NT2/D1 (cell line): Measurements from ENCODE around the gene POPDC2.

Source experiments
- SUZ12 ChIP-seq: IDR thresholded peaks from 2 replicates; pipeline ENCODE4 v1.6.1; 2011; ENCODE audit not compliant: insufficient read length, insufficient read depth; ENCODE audit errors: extremely low read depth
- YY1 ChIP-seq: IDR thresholded peaks from 2 replicates; pipeline ENCODE4 v1.6.1; 2011; ENCODE audit not compliant: insufficient read length, insufficient read depth
- ZNF274 ChIP-seq: IDR thresholded peaks from 2 replicates; pipeline ENCODE4 v1.6.1; 2011; ENCODE audit warnings: mild to moderate bottlenecking, low read depth, low read length

DNA sequence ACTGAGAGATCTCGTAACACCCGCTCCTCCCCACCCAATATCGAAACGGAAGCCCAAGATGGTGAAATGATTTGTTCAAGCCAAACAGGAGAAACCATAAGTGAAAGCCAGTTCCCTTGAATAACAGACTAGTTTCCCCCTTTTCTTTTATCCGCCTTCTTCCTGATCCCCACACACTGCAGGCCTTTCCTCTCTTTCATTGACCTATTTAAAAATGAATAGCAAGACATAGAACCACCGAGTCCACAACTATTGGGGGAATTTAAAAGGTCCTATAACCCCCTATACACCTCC is 17.2 kb upstream of the POPDC2 start:
- no peak for TF ChIP-seq ZNF274
- TF ChIP-seq YY1 = no peak
- TF ChIP-seq SUZ12 = no peak
